SK-N-SH treated with all-trans-retinoic acid at 6 μM for 48 hours (cell line): Measurements from ENCODE around the gene DNAJC15.

Experiments used
- GLIS3 ChIP-seq: fragments of 250-450 bp; sonication (Bioruptor Pico); IDR thresholded peaks from 2 replicates; pipeline ENCODE4 v1.5.0; 2020; ENCODE audit warnings: mild to moderate bottlenecking, moderate library complexity
- TF ChIP-seq, protein P1 (sequence below): fragments of 250-450 bp; sonication (Bioruptor Pico); IDR thresholded peaks from 2 replicates; pipeline ENCODE4 v1.5.0; 2020; ENCODE audit warnings: mild to moderate bottlenecking, moderate library complexity

DNA sequence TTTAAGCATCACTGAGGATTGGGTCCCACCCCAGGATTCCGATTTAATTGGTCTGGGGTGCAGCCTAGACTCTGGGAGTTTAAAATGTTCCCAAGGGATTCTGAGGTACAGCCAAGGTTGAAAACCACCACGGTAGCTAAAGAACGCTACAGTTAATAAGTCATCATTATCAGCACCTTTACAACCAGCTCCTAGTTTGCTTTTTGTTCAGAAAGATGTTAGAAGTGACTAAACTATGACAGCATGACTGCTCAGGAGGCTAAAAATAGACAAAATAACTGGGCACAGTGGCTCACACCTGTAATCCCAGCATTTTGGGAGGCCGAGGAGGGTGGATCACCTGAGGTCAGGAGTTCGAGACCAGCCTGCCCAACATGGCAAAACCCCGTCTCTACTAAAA is 19.7 kb upstream of the DNAJC15 start:
- TF ChIP-seq GLIS3 (CRISPR knock-in tag), result no peak
- TF ChIP-seq, protein P1, sequence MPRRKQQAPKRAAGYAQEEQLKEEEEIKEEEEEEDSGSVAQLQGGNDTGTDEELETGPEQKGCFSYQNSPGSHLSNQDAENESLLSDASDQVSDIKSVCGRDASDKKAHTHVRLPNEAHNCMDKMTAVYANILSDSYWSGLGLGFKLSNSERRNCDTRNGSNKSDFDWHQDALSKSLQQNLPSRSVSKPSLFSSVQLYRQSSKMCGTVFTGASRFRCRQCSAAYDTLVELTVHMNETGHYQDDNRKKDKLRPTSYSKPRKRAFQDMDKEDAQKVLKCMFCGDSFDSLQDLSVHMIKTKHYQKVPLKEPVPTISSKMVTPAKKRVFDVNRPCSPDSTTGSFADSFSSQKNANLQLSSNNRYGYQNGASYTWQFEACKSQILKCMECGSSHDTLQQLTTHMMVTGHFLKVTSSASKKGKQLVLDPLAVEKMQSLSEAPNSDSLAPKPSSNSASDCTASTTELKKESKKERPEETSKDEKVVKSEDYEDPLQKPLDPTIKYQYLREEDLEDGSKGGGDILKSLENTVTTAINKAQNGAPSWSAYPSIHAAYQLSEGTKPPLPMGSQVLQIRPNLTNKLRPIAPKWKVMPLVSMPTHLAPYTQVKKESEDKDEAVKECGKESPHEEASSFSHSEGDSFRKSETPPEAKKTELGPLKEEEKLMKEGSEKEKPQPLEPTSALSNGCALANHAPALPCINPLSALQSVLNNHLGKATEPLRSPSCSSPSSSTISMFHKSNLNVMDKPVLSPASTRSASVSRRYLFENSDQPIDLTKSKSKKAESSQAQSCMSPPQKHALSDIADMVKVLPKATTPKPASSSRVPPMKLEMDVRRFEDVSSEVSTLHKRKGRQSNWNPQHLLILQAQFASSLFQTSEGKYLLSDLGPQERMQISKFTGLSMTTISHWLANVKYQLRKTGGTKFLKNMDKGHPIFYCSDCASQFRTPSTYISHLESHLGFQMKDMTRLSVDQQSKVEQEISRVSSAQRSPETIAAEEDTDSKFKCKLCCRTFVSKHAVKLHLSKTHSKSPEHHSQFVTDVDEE (CRISPR knock-in tag), result no peak
